Ishikawa (cell line): ENCODE measurements around the gene DMC1.

Experiments used
- CEBPB ChIP-seq: IDR thresholded peaks from 2 replicates; pipeline ENCODE4 v1.6.1; 2012
- CREB1 ChIP-seq: IDR thresholded peaks from 2 replicates; pipeline ENCODE4 v1.6.1; 2012; ENCODE audit warnings: low read depth
- EGR1 ChIP-seq: IDR thresholded peaks from 2 replicates; pipeline ENCODE4 v1.6.1; 2012
- EP300 ChIP-seq: IDR thresholded peaks from 2 replicates; pipeline ENCODE4 v1.6.1; 2012; ENCODE audit warnings: borderline replicate concordance
- FOXM1 ChIP-seq: IDR thresholded peaks from 2 replicates; pipeline ENCODE4 v1.6.1; 2012; ENCODE audit warnings: low read depth, borderline replicate concordance
- MAX ChIP-seq: IDR thresholded peaks from 2 replicates; pipeline ENCODE4 v1.6.1; 2012
- NFIC ChIP-seq: IDR thresholded peaks from 2 replicates; pipeline ENCODE4 v1.6.1; 2012
- RAD21 ChIP-seq: IDR thresholded peaks from 2 replicates; pipeline ENCODE4 v1.6.1; 2012; ENCODE audit warnings: low read depth
- REST ChIP-seq: IDR thresholded peaks from 2 replicates; pipeline ENCODE4 v1.6.1; 2012; ENCODE audit warnings: low read depth, mild to moderate bottlenecking
- TAF1 ChIP-seq: IDR thresholded peaks from 2 replicates; pipeline ENCODE4 v1.6.1; 2012; ENCODE audit warnings: low read depth, mild to moderate bottlenecking
- TCF12 ChIP-seq: IDR thresholded peaks from 2 replicates; pipeline ENCODE4 v1.6.1; 2012; ENCODE audit warnings: low read depth
- TEAD4 ChIP-seq: IDR thresholded peaks from 2 replicates; pipeline ENCODE4 v1.6.1; 2012
- USF1 ChIP-seq: IDR thresholded peaks from 2 replicates; pipeline ENCODE4 v1.6.1; 2012
- YY1 ChIP-seq: IDR thresholded peaks from 2 replicates; pipeline ENCODE4 v1.6.1; 2012; ENCODE audit warnings: low read depth
- ZBTB7A ChIP-seq: IDR thresholded peaks from 2 replicates; pipeline ENCODE4 v1.6.1; 2012; ENCODE audit warnings: low read depth

DMC1 gene

GRCh38 chr22:38569972-38570778 is at the start of gene DMC1:
Gene DMC1, minus strand, starts transcription at chr22:38570183. Its CDS starts 1,927 bp downstream, at chr22:38568256.
- TF ChIP-seq CEBPB (no peak), EGR1 (no peak)

GRCh38 chr22:38618682-38619081 is 48.7 kb upstream of the DMC1 start:
- no peak for TF ChIP-seq EP300
- no peak for TF ChIP-seq TAF1
- no peak for TF ChIP-seq TCF12
- no peak for TF ChIP-seq EGR1
- no peak for TF ChIP-seq YY1
- TF ChIP-seq FOXM1 = no peak
- TF ChIP-seq CREB1 = no peak
- TF ChIP-seq RAD21 = no peak
- no peak for TF ChIP-seq USF1
- no peak for TF ChIP-seq MAX
- no peak for TF ChIP-seq CEBPB
- no peak for TF ChIP-seq TEAD4

GRCh38 chr22:38618258-38618657 is 48.3 kb upstream of the DMC1 start:
- TF ChIP-seq FOXM1 (no peak), YY1 (no peak)

GRCh38 chr22:38614332-38615063 is 44.5 kb upstream of the DMC1 start:
- no peak for TF ChIP-seq TEAD4
- TF ChIP-seq TCF12 = no peak
- no peak for TF ChIP-seq EP300
- no peak for TF ChIP-seq MAX

GRCh38 chr22:38613588-38613987 is 43.6 kb upstream of the DMC1 start:
- TF ChIP-seq CEBPB (no peak), YY1 (no peak), USF1 (no peak), FOXM1 (no peak), RAD21 (no peak), EGR1 (no peak), MAX (no peak), TAF1 (no peak), ZBTB7A (no peak), REST (no peak), TCF12 (no peak), EP300 (no peak), CREB1 (no peak), NFIC (no peak), TEAD4 (no peak)

- TF ChIP-seq EP300 = no peak
- TF ChIP-seq TCF12 = no peak
- no peak for TF ChIP-seq CREB1
- TF ChIP-seq TEAD4 = no peak
- no peak for TF ChIP-seq RAD21
- TF ChIP-seq TAF1 = no peak
- TF ChIP-seq MAX = no peak
- no peak for TF ChIP-seq FOXM1
- TF ChIP-seq EGR1 = no peak
- TF ChIP-seq USF1 = no peak
- no peak for TF ChIP-seq NFIC
- TF ChIP-seq YY1 = no peak
- no peak for TF ChIP-seq ZBTB7A
- TF ChIP-seq REST = no peak
- TF ChIP-seq CEBPB = no peak
These were observed 42.4 kb upstream of the DMC1 start for GRCh38 chr22:38612217-38613006.
